ENCODE data around the gene FHAD1. TPM values are rescaled to one million over a fixed set of nuclear protein-coding genes. Genes with fewer than 3 reads are reported as not detected.

FHAD1 gene
- total RNA-seq, 1 experiment from 2014 or later = 3.5 TPM

- CTCF ChIA-PET = no interaction called here
- no peaks in the 10 kb centered on the region for H3K36me3 ChIP-seq (ENCODE audit: control insufficient read depth in 1 of 2, insufficient read depth in 2 of 2, low read length in 2 of 2)
Observed at GRCh38 chr1:15445390-15446122, 198.5 kb downstream of the FHAD1 start.

More at GRCh38 chr1:15445390-15446122, 198.5 kb downstream of the FHAD1 start:
- no TSS peak for BruUV-seq (replicated peaks)
- Histone ChIP-seq H3K27me3 (ENCODE audit: insufficient read depth, low read length) (no peaks in the 10 kb centered on the region), H2AFZ (ENCODE audit: low read depth, low read length, poor library complexity, severe bottlenecking) (no peak overlapping the region), H3K4me1 (ENCODE audit: control insufficient read depth in 1 of 2, insufficient read depth in 2 of 2, low read length in 2 of 2) (no peaks in the 10 kb centered on the region), H4K20me1 (ENCODE audit: insufficient read depth) (no peaks in the 10 kb centered on the region), H3K9ac (ENCODE audit: low read length) (no peak overlapping the region), H3K9me2 (ENCODE audit: insufficient read depth) (no peaks in the 10 kb centered on the region), H3K4me2 (ENCODE audit: low read length) (no peak overlapping the region), H3K27ac (ENCODE audit: low read depth, low read length) (no peak overlapping the region), H3K9me3 (ENCODE audit: control insufficient read depth in 1 of 2, insufficient read depth in 1 of 2, low read depth in 1 of 2, low read length in 2 of 2) (no peaks in the 10 kb centered on the region), H3K4me3 (replicated peaks in 1 of 2; ENCODE audit: low read depth in 1 of 2, low read length in 2 of 2) (no peak overlapping the region), H3K79me2 (ENCODE audit: insufficient read depth, low read length) (no peaks in the 10 kb centered on the region)
- TF ChIP-seq EGR1 (IDR thresholded peaks at IDR 0.05; ENCODE audit: low read depth) = no peak
- no peak for TF ChIP-seq RAD21 (IDR thresholded peaks at IDR 0.05; ENCODE audit: low read depth)
- TF ChIP-seq YY1 (IDR thresholded peaks at IDR 0.05; ENCODE audit: extremely low read depth, insufficient replicate concordance, low read depth, low read length) = no peak
- TF ChIP-seq ZFX (IDR thresholded peaks at IDR 0.05) = no peak
- TF ChIP-seq CTCF (IDR thresholded peaks at IDR 0.05 in 2 of 3, conservative IDR thresholded peaks at IDR 0.05 in 1 of 3; ENCODE audit: borderline replicate concordance in 1 of 3, insufficient read depth in 1 of 3, low read depth in 2 of 3, low read length in 2 of 3) = no peak
- TF ChIP-seq ELF1 (IDR thresholded peaks at IDR 0.05; ENCODE audit: borderline replicate concordance, low read depth) = no peak
- TF ChIP-seq TCF7L2 (IDR thresholded peaks at IDR 0.05; ENCODE audit: borderline replicate concordance, extremely low read depth, insufficient read depth, insufficient read length) = no peak
- TF ChIP-seq SP1 (IDR thresholded peaks at IDR 0.05; ENCODE audit: low read depth) = no peak
- TF ChIP-seq EZH2phosphoT487 (IDR thresholded peaks at IDR 0.05; ENCODE audit: borderline replicate concordance) = no peak
- TF ChIP-seq CEBPB (IDR thresholded peaks at IDR 0.05; ENCODE audit: low read depth) = no peak
- no peak for TF ChIP-seq ZNF274 (IDR thresholded peaks at IDR 0.05; ENCODE audit: low read depth, low read length)
- no peak for TF ChIP-seq ATF3 (IDR thresholded peaks at IDR 0.05)
- TF ChIP-seq EZH2 (IDR thresholded peaks at IDR 0.05) = no peak
- no peak for TF ChIP-seq JUND (IDR thresholded peaks at IDR 0.05)
- TF ChIP-seq CBX3 (IDR thresholded peaks at IDR 0.05; ENCODE audit: low read depth) = no peak
- no peak for TF ChIP-seq POLR2A (IDR thresholded peaks at IDR 0.05; ENCODE audit: borderline replicate concordance, extremely low read depth, insufficient read depth, insufficient read length)
- ATAC-seq (no peak), DNase-seq (ENCODE audit: low read depth, low spot score) (no peak)
- RAD21 ChIA-PET (ENCODE audit: low non-redundant PET in 1 of 2, low total read pairs in 2 of 2, uncharacterized antibody in 2 of 2, unreplicated experiment in 2 of 2) = no interaction called here
- intact Hi-C loops (cut with micrococcal nuclease) = no loop called here
- POLR2A ChIA-PET = no interaction called here

All from HCT116 (cell line).